Measurements from ENCODE around the gene ESR2.

ESR2 gene

DNA sequence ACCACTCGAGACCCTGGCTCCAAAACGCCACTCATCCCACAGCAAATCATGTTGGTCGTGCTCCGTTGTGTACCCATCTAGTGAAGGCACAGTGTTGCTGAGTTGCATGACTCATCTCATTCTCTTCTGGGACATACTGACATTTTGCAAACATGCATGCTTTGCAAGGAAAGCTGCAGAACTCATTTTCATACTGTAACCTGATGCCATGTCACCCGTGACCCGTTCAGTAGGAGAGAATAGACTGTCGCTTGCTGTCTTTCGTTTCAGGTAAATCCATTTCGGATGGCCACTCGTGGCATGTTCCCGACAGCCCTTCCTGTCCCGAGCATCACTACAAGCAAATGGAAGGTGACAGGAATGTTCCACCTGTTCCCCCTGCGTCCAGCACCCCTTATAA lies 78.2 kb downstream of the ESR2 start:
- Histone ChIP-seq H4K8ac (ENCODE audit: low read depth, low read length) (no peak overlapping the region), H2BK120ac (ENCODE audit: low read depth, low read length) (no peak overlapping the region), H3K27ac (replicated peaks; ENCODE audit: low read length) (no peak overlapping the region), H3K4me2 (ENCODE audit: insufficient read depth, low read length, poor library complexity, severe bottlenecking) (no peak overlapping the region), H2BK15ac (ENCODE audit: low read length) (no peak overlapping the region), H3K14ac (ENCODE audit: low read length) (no peak overlapping the region), H3K9me3 (replicated peaks in 1 of 2; ENCODE audit: control insufficient read depth in 2 of 2, insufficient read depth in 1 of 2, low read depth in 1 of 2, low read length in 2 of 2) (no peaks in the 10 kb centered on the region), H3K79me1 (ENCODE audit: low read depth, low read length) (peaks cover 2% of the 10 kb centered on the region), H4K91ac (ENCODE audit: low read depth, low read length, poor library complexity) (no peak overlapping the region), H2BK5ac (ENCODE audit: low read length) (no peak overlapping the region), H3K4me3 (ENCODE audit: low read length in 2 of 2) (no peak overlapping the region), H3K18ac (ENCODE audit: low read length) (no peak overlapping the region), H2AFZ (ENCODE audit: low read length) (no peak overlapping the region), H3K9ac (ENCODE audit: low read depth, low read length, poor library complexity) (no peak overlapping the region), H2AK5ac (ENCODE audit: low read depth, low read length) (no peak overlapping the region), H2BK12ac (ENCODE audit: low read length) (no peak overlapping the region), H3K36me3 (replicated peaks in 1 of 2; ENCODE audit: control insufficient read depth in 2 of 2, insufficient read depth in 2 of 2, low read length in 2 of 2) (peaks cover 50 to 99% of the 10 kb centered on the region in 2 donors), H3K27me3 (ENCODE audit: control insufficient read depth in 3 of 3, insufficient read depth in 3 of 3, low read depth in 1 of 3, low read length in 3 of 3) (no peaks in the 10 kb centered on the region), H3K4ac (ENCODE audit: low read length) (no peak overlapping the region), H3K4me1 (ENCODE audit: control insufficient read depth in 2 of 2, insufficient read depth in 1 of 2, low read depth in 1 of 2, low read length in 2 of 2) (no peaks in the 10 kb centered on the region), H3K23ac (ENCODE audit: low read depth, low read length, poor library complexity) (no peak overlapping the region)
- no CpG with 5 or more reads among the region's 13 CpGs for WGBS, 2 donors (ENCODE audit: extremely low coverage in 2 of 2, insufficient read length in 2 of 2, insufficient replicate concordance in 1 of 2)
- DNase-seq (ENCODE audit: low spot score), result no peak

GRCh38 chr14:64215274-64215673 lies 78.9 kb downstream of the ESR2 start:
- Histone ChIP-seq H3K9me3 (replicated peaks in 1 of 2; ENCODE audit: control insufficient read depth in 2 of 2, insufficient read depth in 1 of 2, low read depth in 1 of 2, low read length in 2 of 2) (no peaks in the 10 kb centered on the region), H3K14ac (ENCODE audit: low read length) (no peak overlapping the region), H3K9ac (ENCODE audit: low read depth, low read length, poor library complexity) (no peak overlapping the region), H4K8ac (ENCODE audit: low read depth, low read length) (peak overlapping the region; percentile 73), H3K4me3 (ENCODE audit: low read length in 2 of 2) (no peak overlapping the region), H4K91ac (ENCODE audit: low read depth, low read length, poor library complexity) (no peak overlapping the region), H2BK120ac (ENCODE audit: low read depth, low read length) (no peak overlapping the region), H3K18ac (ENCODE audit: low read length) (no peak overlapping the region), H3K4me2 (ENCODE audit: insufficient read depth, low read length, poor library complexity, severe bottlenecking) (no peak overlapping the region), H3K36me3 (replicated peaks in 1 of 2; ENCODE audit: control insufficient read depth in 2 of 2, insufficient read depth in 2 of 2, low read length in 2 of 2) (peaks cover 43 to 99% of the 10 kb centered on the region in 2 donors), H3K4me1 (ENCODE audit: control insufficient read depth in 2 of 2, insufficient read depth in 1 of 2, low read depth in 1 of 2, low read length in 2 of 2) (no peaks in the 10 kb centered on the region), H2BK15ac (ENCODE audit: low read length) (no peak overlapping the region), H3K4ac (ENCODE audit: low read length) (no peak overlapping the region), H3K27me3 (ENCODE audit: control insufficient read depth in 3 of 3, insufficient read depth in 3 of 3, low read depth in 1 of 3, low read length in 3 of 3) (no peaks in the 10 kb centered on the region), H3K79me1 (ENCODE audit: low read depth, low read length) (peaks cover 2% of the 10 kb centered on the region), H2AFZ (ENCODE audit: low read length) (no peak overlapping the region), H3K23ac (ENCODE audit: low read depth, low read length, poor library complexity) (no peak overlapping the region), H2BK12ac (ENCODE audit: low read length) (no peak overlapping the region), H2BK5ac (ENCODE audit: low read length) (no peak overlapping the region), H3K27ac (replicated peaks; ENCODE audit: low read length) (no peak overlapping the region), H2AK5ac (ENCODE audit: low read depth, low read length) (no peak overlapping the region)
- DNase-seq (ENCODE audit: low spot score), result no peak
- no CpG with 5 or more reads among the region's 10 CpGs for WGBS, 2 donors (ENCODE audit: extremely low coverage in 2 of 2, insufficient read length in 2 of 2, insufficient replicate concordance in 1 of 2)

DNA sequence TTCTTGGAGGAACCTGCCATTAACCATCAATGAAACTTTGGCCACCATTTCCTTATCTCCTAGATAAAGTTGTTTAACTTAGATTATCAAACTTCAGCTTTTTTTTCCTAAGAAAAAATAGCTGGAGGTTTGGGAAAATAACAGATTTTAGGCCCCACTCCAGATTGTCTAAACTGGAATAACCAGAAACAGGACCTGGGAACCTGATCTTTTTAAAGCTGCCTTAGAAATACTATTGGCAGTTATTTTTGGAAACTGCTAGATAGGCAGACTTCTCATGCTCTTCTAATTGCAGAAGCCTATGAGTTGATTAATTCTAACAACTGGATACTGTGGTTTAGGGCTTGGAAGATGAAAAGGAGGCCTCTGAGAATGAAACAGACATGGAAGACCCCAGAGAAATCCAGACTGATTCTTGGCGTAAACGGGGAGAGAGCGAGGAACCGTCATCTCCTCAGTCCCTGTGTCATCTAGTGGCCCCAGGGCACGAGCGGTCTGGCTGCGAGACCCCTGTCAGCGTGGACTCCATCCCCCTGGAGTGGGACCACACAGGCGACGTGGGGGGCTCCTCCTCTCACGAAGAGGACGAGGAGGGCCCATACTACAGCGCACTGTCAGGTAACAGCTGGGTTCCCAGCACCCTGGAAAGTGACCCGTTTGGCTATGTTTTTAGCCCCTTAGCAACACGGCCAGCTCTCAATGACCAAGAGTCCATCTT lies 80.2 kb downstream of the ESR2 start:
- H4K8ac ChIP-seq (ENCODE audit: low read depth, low read length), result no peak overlapping the region
- H3K14ac ChIP-seq (ENCODE audit: low read length), result no peak overlapping the region
- H4K91ac ChIP-seq (ENCODE audit: low read depth, low read length, poor library complexity), result no peak overlapping the region
- no peak overlapping the region for H3K4ac ChIP-seq (ENCODE audit: low read length)
- no peaks in the 10 kb centered on the region for H3K27me3 ChIP-seq (ENCODE audit: control insufficient read depth in 3 of 3, insufficient read depth in 3 of 3, low read depth in 1 of 3, low read length in 3 of 3)
- no peak overlapping the region for H2BK5ac ChIP-seq (ENCODE audit: low read length)
- H3K23ac ChIP-seq (ENCODE audit: low read depth, low read length, poor library complexity), result no peak overlapping the region
- H3K9ac ChIP-seq (ENCODE audit: low read depth, low read length, poor library complexity), result no peak overlapping the region
- no peak overlapping the region for H2BK15ac ChIP-seq (ENCODE audit: low read length)
- peaks cover 0 to 2% of the 10 kb centered on the region in 2 donors for H3K9me3 ChIP-seq (replicated peaks in 1 of 2; ENCODE audit: control insufficient read depth in 2 of 2, insufficient read depth in 1 of 2, low read depth in 1 of 2, low read length in 2 of 2)
- no peak overlapping the region for H3K18ac ChIP-seq (ENCODE audit: low read length)
- H2BK12ac ChIP-seq (ENCODE audit: low read length), result no peak overlapping the region
- H2AFZ ChIP-seq (ENCODE audit: low read length), result no peak overlapping the region
- H2BK120ac ChIP-seq (ENCODE audit: low read depth, low read length), result no peak overlapping the region
- H3K36me3 ChIP-seq (replicated peaks in 1 of 2; ENCODE audit: control insufficient read depth in 2 of 2, insufficient read depth in 2 of 2, low read length in 2 of 2), result peaks cover 46 to 99% of the 10 kb centered on the region in 2 donors
- DNase-seq (ENCODE audit: low spot score), result no peak
- H3K4me2 ChIP-seq (ENCODE audit: insufficient read depth, low read length, poor library complexity, severe bottlenecking), result no peak overlapping the region
- H2AK5ac ChIP-seq (ENCODE audit: low read depth, low read length), result no peak overlapping the region
- no CpG with 5 or more reads among the region's 15 CpGs for WGBS, 2 donors (ENCODE audit: extremely low coverage in 2 of 2, insufficient read length in 2 of 2, insufficient replicate concordance in 1 of 2)
- no peak overlapping the region for H3K4me3 ChIP-seq (ENCODE audit: low read length in 2 of 2)
- no peak overlapping the region for H3K27ac ChIP-seq (replicated peaks; ENCODE audit: low read length)
- no peaks in the 10 kb centered on the region for H3K4me1 ChIP-seq (ENCODE audit: control insufficient read depth in 2 of 2, insufficient read depth in 1 of 2, low read depth in 1 of 2, low read length in 2 of 2)
- H3K79me1 ChIP-seq (ENCODE audit: low read depth, low read length), result peaks cover 2% of the 10 kb centered on the region

- Histone ChIP-seq H3K18ac (ENCODE audit: low read length) (no peak overlapping the region), H3K27ac (replicated peaks; ENCODE audit: low read length) (no peak overlapping the region), H2AK5ac (ENCODE audit: low read depth, low read length) (no peak overlapping the region), H2BK120ac (ENCODE audit: low read depth, low read length) (no peak overlapping the region), H2BK12ac (ENCODE audit: low read length) (no peak overlapping the region), H3K4me3 (ENCODE audit: low read length in 2 of 2) (no peak overlapping the region), H3K79me1 (ENCODE audit: low read depth, low read length) (peaks cover 2% of the 10 kb centered on the region), H2BK5ac (ENCODE audit: low read length) (no peak overlapping the region), H3K27me3 (ENCODE audit: control insufficient read depth in 3 of 3, insufficient read depth in 3 of 3, low read depth in 1 of 3, low read length in 3 of 3) (no peaks in the 10 kb centered on the region), H3K23ac (ENCODE audit: low read depth, low read length, poor library complexity) (no peak overlapping the region), H3K36me3 (replicated peaks in 1 of 2; ENCODE audit: control insufficient read depth in 2 of 2, insufficient read depth in 2 of 2, low read length in 2 of 2) (peaks cover 53 to 99% of the 10 kb centered on the region in 2 donors), H3K4ac (ENCODE audit: low read length) (no peak overlapping the region), H4K91ac (ENCODE audit: low read depth, low read length, poor library complexity) (no peak overlapping the region), H4K8ac (ENCODE audit: low read depth, low read length) (no peak overlapping the region), H3K4me2 (ENCODE audit: insufficient read depth, low read length, poor library complexity, severe bottlenecking) (no peak overlapping the region), H3K4me1 (ENCODE audit: control insufficient read depth in 2 of 2, insufficient read depth in 1 of 2, low read depth in 1 of 2, low read length in 2 of 2) (no peaks in the 10 kb centered on the region), H3K9ac (ENCODE audit: low read depth, low read length, poor library complexity) (no peak overlapping the region), H3K14ac (ENCODE audit: low read length) (no peak overlapping the region), H2AFZ (ENCODE audit: low read length) (no peak overlapping the region), H3K9me3 (replicated peaks in 1 of 2; ENCODE audit: control insufficient read depth in 2 of 2, insufficient read depth in 1 of 2, low read depth in 1 of 2, low read length in 2 of 2) (peaks cover 0 to 2% of the 10 kb centered on the region in 2 donors), H2BK15ac (ENCODE audit: low read length) (no peak overlapping the region)
- no CpG with 5 or more reads among the region's 5 CpGs for WGBS, 2 donors (ENCODE audit: extremely low coverage in 2 of 2, insufficient read length in 2 of 2, insufficient replicate concordance in 1 of 2)
- DNase-seq (ENCODE audit: low spot score), result no peak
Observed at GRCh38 chr14:64213086-64213485, 81.1 kb downstream of the ESR2 start.

All from neuronal stem cell (in vitro differentiated cells).